Muscle layer of colon (tissue), 2 donors: ENCODE measurements around the gene FFAR3.

Experiments used
- H3K27ac ChIP-seq: one replicate; pipeline ENCODE4 v1.7.0; 2013; ENCODE audit warnings: low read depth, mild to moderate bottlenecking, low read length, moderate library complexity
- H3K27me3 ChIP-seq, 2 donors: one replicate each; pipeline ENCODE4 v1.7.0; 2013; ENCODE audit warnings: low read length in 2 of 2, mild to moderate bottlenecking in 2 of 2; ENCODE audit not compliant: insufficient read depth in 2 of 2, control insufficient read depth in 1 of 2
- H3K36me3 ChIP-seq: one replicate; pipeline ENCODE4 v1.7.0; 2013; ENCODE audit warnings: mild to moderate bottlenecking, low read length; ENCODE audit not compliant: insufficient read depth
- H3K4me1 ChIP-seq: one replicate; pipeline ENCODE4 v1.7.0; 2013; ENCODE audit warnings: mild to moderate bottlenecking, low read length; ENCODE audit not compliant: insufficient read depth
- H3K4me3 ChIP-seq, 2 donors: one replicate each; pipeline ENCODE4 v1.7.0; 2013; ENCODE audit warnings: low read length in 2 of 2, low read depth in 1 of 2, mild to moderate bottlenecking in 1 of 2, moderate library complexity in 1 of 2
- H3K9ac ChIP-seq: one replicate; pipeline ENCODE4 v1.7.0; 2013; ENCODE audit warnings: low read length
- H3K9me3 ChIP-seq: one replicate; pipeline ENCODE4 v1.7.0; 2013; ENCODE audit warnings: mild to moderate bottlenecking, low read length
- donor health status: abdominal sarcoma.
- donor health status: Adenocarcinoma of cecum.

The FFAR3 gene

GRCh38 chr19:35357867-35358573 is at the start of gene FFAR3:
TSS of gene FFAR3 (plus strand) at chr19:35358460. CDS start at chr19:35358891, 431 bp downstream.
- Histone ChIP-seq H3K27ac (no peak within 1 kb of the TSS), H3K27me3 (peaks cover 0 to 4% of the 10 kb centered on the region in 2 donors), H3K4me3 (no peak within 1 kb of the TSS), H3K4me1 (no peaks in the 10 kb centered on the region), H3K36me3 (no peaks in the 10 kb centered on the region), H3K9ac (no peak within 1 kb of the TSS), H3K9me3 (no peaks in the 10 kb centered on the region)

GRCh38 chr19:35308910-35309309 is 49.4 kb upstream of the FFAR3 start:
- H3K27me3 ChIP-seq = peaks cover 0 to 5% of the 10 kb centered on the region in 2 donors

GRCh38 chr19:35309481-35310279 is 48.6 kb upstream of the FFAR3 start:
- H3K27me3 ChIP-seq = peaks cover 0 to 5% of the 10 kb centered on the region in 2 donors
- no peaks in the 10 kb centered on the region for H3K36me3 ChIP-seq
- H3K9me3 ChIP-seq = no peaks in the 10 kb centered on the region
- H3K4me1 ChIP-seq = no peaks in the 10 kb centered on the region
- H3K4me3 ChIP-seq = no peak overlapping the region
- H3K9ac ChIP-seq = no peak overlapping the region
- no peak overlapping the region for H3K27ac ChIP-seq

More at GRCh38 chr19:35308910-35309309, 49.4 kb upstream of the FFAR3 start:
- H3K4me3 ChIP-seq = no peak overlapping the region
- H3K27ac ChIP-seq = no peak overlapping the region
- no peaks in the 10 kb centered on the region for H3K9me3 ChIP-seq
- no peak overlapping the region for H3K9ac ChIP-seq
- no peaks in the 10 kb centered on the region for H3K36me3 ChIP-seq
- no peaks in the 10 kb centered on the region for H3K4me1 ChIP-seq

- H3K36me3 ChIP-seq = no peaks in the 10 kb centered on the region
- no peaks in the 10 kb centered on the region for H3K4me1 ChIP-seq
- no peak overlapping the region for H3K9ac ChIP-seq
- no peaks in the 10 kb centered on the region for H3K9me3 ChIP-seq
- no peaks in the 10 kb centered on the region for H3K27me3 ChIP-seq
- H3K27ac ChIP-seq = no peak overlapping the region
- no peak overlapping the region for H3K4me3 ChIP-seq
These were observed 47.9 kb upstream of the FFAR3 start for GRCh38 chr19:35310331-35310730.

- Histone ChIP-seq H3K9me3 (no peaks in the 10 kb centered on the region), H3K4me1 (no peaks in the 10 kb centered on the region), H3K9ac (no peak overlapping the region), H3K27ac (no peak overlapping the region), H3K36me3 (no peaks in the 10 kb centered on the region), H3K27me3 (no peaks in the 10 kb centered on the region), H3K4me3 (no peak overlapping the region)
These were observed 47.3 kb upstream of the FFAR3 start for GRCh38 chr19:35310811-35311465.

- no peaks in the 10 kb centered on the region for H3K27me3 ChIP-seq
- H3K4me3 ChIP-seq = no peak overlapping the region
- no peak overlapping the region for H3K9ac ChIP-seq
- no peaks in the 10 kb centered on the region for H3K9me3 ChIP-seq
- H3K4me1 ChIP-seq = no peaks in the 10 kb centered on the region
- H3K36me3 ChIP-seq = no peaks in the 10 kb centered on the region
- no peak overlapping the region for H3K27ac ChIP-seq
These were observed 46.2 kb upstream of the FFAR3 start for GRCh38 chr19:35311901-35312665.

GRCh38 chr19:35313587-35313986 is 44.7 kb upstream of the FFAR3 start:
- no peak overlapping the region for H3K4me3 ChIP-seq
- no peak overlapping the region for H3K27ac ChIP-seq
- H3K9me3 ChIP-seq = no peaks in the 10 kb centered on the region
- no peaks in the 10 kb centered on the region for H3K27me3 ChIP-seq
- H3K36me3 ChIP-seq = no peaks in the 10 kb centered on the region
- H3K9ac ChIP-seq = no peak overlapping the region
- H3K4me1 ChIP-seq = no peaks in the 10 kb centered on the region

- no peaks in the 10 kb centered on the region for H3K36me3 ChIP-seq
- H3K9me3 ChIP-seq = no peaks in the 10 kb centered on the region
- no peaks in the 10 kb centered on the region for H3K4me1 ChIP-seq
- H3K9ac ChIP-seq = no peak overlapping the region
- H3K27me3 ChIP-seq = no peaks in the 10 kb centered on the region
- no peak overlapping the region for H3K4me3 ChIP-seq
- H3K27ac ChIP-seq = no peak overlapping the region
These were observed 44.2 kb upstream of the FFAR3 start for GRCh38 chr19:35314031-35314430.

- H3K4me3 ChIP-seq = no peak overlapping the region
- no peak overlapping the region for H3K9ac ChIP-seq
- no peak overlapping the region for H3K27ac ChIP-seq
- H3K36me3 ChIP-seq = no peaks in the 10 kb centered on the region
- H3K27me3 ChIP-seq = no peaks in the 10 kb centered on the region
- H3K9me3 ChIP-seq = no peaks in the 10 kb centered on the region
- H3K4me1 ChIP-seq = no peaks in the 10 kb centered on the region
These were observed 43.3 kb upstream of the FFAR3 start for GRCh38 chr19:35314858-35315470.

- Histone ChIP-seq H3K27ac (no peak overlapping the region), H3K36me3 (no peaks in the 10 kb centered on the region), H3K4me1 (no peaks in the 10 kb centered on the region), H3K9me3 (no peaks in the 10 kb centered on the region), H3K27me3 (no peaks in the 10 kb centered on the region), H3K4me3 (no peak overlapping the region), H3K9ac (no peak overlapping the region)
These were observed 42.4 kb upstream of the FFAR3 start for GRCh38 chr19:35315883-35316282.
